Measurements from ENCODE around the gene LCN9. TPM values are rescaled to one million over a fixed set of nuclear protein-coding genes. Genes with fewer than 3 reads are reported as not detected.

The LCN9 gene
- total RNA-seq, 1 donor from 2014 or later, result not detected

- Histone ChIP-seq H3K27me3 (no peaks in the 10 kb centered on the region), H3K4me3 (no peak overlapping the region), H3K9me3 (no peaks in the 10 kb centered on the region), H3K27ac (no peak overlapping the region), H3K4me1 (no peaks in the 10 kb centered on the region), H3K36me3 (no peaks in the 10 kb centered on the region)
- TF ChIP-seq POLR2AphosphoS5 (IDR thresholded peaks at IDR 0.05; ENCODE audit: insufficient read depth in 1 of 2, low read depth in 1 of 2) (no peak), CTCF (IDR thresholded peaks at IDR 0.05) (no peak), POLR2A (IDR thresholded peaks at IDR 0.05) (no peak)
- intact Hi-C loops (cut with DNase I), result no loop called here
- no peak for DNase-seq (ENCODE audit: extremely low spot score in 2 of 2)
Measured at GRCh38 chr9:135694414-135694813, 31.3 kb downstream of the LCN9 start.

GRCh38 chr9:135695036-135695435 lies 31.9 kb downstream of the LCN9 start:
- no peak overlapping the region for H3K4me3 ChIP-seq
- intact Hi-C loops (cut with DNase I), result no loop called here
- no peaks in the 10 kb centered on the region for H3K4me1 ChIP-seq
- no peaks in the 10 kb centered on the region for H3K27me3 ChIP-seq
- no peak overlapping the region for H3K27ac ChIP-seq
- DNase-seq (ENCODE audit: extremely low spot score in 2 of 2), result no peak
- H3K36me3 ChIP-seq, result no peaks in the 10 kb centered on the region
- no peak for TF ChIP-seq POLR2A (IDR thresholded peaks at IDR 0.05)
- no peak for TF ChIP-seq POLR2AphosphoS5 (IDR thresholded peaks at IDR 0.05; ENCODE audit: insufficient read depth in 1 of 2, low read depth in 1 of 2)
- no peak for TF ChIP-seq CTCF (IDR thresholded peaks at IDR 0.05)
- H3K9me3 ChIP-seq, result no peaks in the 10 kb centered on the region

- H3K27me3 ChIP-seq, result no peaks in the 10 kb centered on the region
- DNase-seq (ENCODE audit: extremely low spot score in 2 of 2), result no peak
- intact Hi-C loops (cut with DNase I), result no loop called here
Measured at GRCh38 chr9:135695642-135696041, 32.5 kb downstream of the LCN9 start.

GRCh38 chr9:135696446-135696845 lies 33.3 kb downstream of the LCN9 start:
- intact Hi-C loops (cut with DNase I), result no loop called here
- H3K4me3 ChIP-seq, result no peak overlapping the region
- no peaks in the 10 kb centered on the region for H3K9me3 ChIP-seq
- no peak for DNase-seq (ENCODE audit: extremely low spot score in 2 of 2)
- no peaks in the 10 kb centered on the region for H3K36me3 ChIP-seq
- H3K4me1 ChIP-seq, result peaks cover under 1% of the 10 kb centered on the region
- no peak overlapping the region for H3K27ac ChIP-seq
- no peaks in the 10 kb centered on the region for H3K27me3 ChIP-seq
- TF ChIP-seq POLR2AphosphoS5 (IDR thresholded peaks at IDR 0.05; ENCODE audit: insufficient read depth in 1 of 2, low read depth in 1 of 2) (no peak), POLR2A (IDR thresholded peaks at IDR 0.05) (no peak), CTCF (IDR thresholded peaks at IDR 0.05) (no peak)

More at GRCh38 chr9:135695642-135696041, 32.5 kb downstream of the LCN9 start:
- TF ChIP-seq CTCF (IDR thresholded peaks at IDR 0.05) (no peak), POLR2AphosphoS5 (IDR thresholded peaks at IDR 0.05; ENCODE audit: insufficient read depth in 1 of 2, low read depth in 1 of 2) (no peak), POLR2A (IDR thresholded peaks at IDR 0.05) (no peak)
- Histone ChIP-seq H3K36me3 (no peaks in the 10 kb centered on the region), H3K4me1 (no peaks in the 10 kb centered on the region), H3K4me3 (no peak overlapping the region), H3K9me3 (no peaks in the 10 kb centered on the region), H3K27ac (no peak overlapping the region)

- TF ChIP-seq CTCF (IDR thresholded peaks at IDR 0.05) (no peak), POLR2A (IDR thresholded peaks at IDR 0.05) (no peak), POLR2AphosphoS5 (IDR thresholded peaks at IDR 0.05; ENCODE audit: insufficient read depth in 1 of 2, low read depth in 1 of 2) (no peak)
- H3K4me1 ChIP-seq, result peaks cover 8% of the 10 kb centered on the region
- intact Hi-C loops (cut with DNase I), result no loop called here
- DNase-seq (ENCODE audit: extremely low spot score in 2 of 2), result no peak
- no peak overlapping the region for H3K27ac ChIP-seq
- no peak overlapping the region for H3K4me3 ChIP-seq
- no peaks in the 10 kb centered on the region for H3K9me3 ChIP-seq
- no peaks in the 10 kb centered on the region for H3K36me3 ChIP-seq
- no peaks in the 10 kb centered on the region for H3K27me3 ChIP-seq
Measured at GRCh38 chr9:135697226-135697625, 34.1 kb downstream of the LCN9 start.

All from vagina (tissue), 2 donors.